8988T (cell line): ENCODE data around the gene DHRS7B.
"Not testable (repeated sequence)": the region's sequence is repeated elsewhere in the genome, so short reads cannot be mapped to it uniquely, and the experiment has no call there.

ENCODE experiments used
- DNase-seq: peaks from one replicate; pipeline ENCODE4 v3.0.0; 2011

DHRS7B gene

GRCh38 chr17:21108651-21109050 is 18.1 kb upstream of the DHRS7B start:
- no peak for DNase-seq

DNA sequence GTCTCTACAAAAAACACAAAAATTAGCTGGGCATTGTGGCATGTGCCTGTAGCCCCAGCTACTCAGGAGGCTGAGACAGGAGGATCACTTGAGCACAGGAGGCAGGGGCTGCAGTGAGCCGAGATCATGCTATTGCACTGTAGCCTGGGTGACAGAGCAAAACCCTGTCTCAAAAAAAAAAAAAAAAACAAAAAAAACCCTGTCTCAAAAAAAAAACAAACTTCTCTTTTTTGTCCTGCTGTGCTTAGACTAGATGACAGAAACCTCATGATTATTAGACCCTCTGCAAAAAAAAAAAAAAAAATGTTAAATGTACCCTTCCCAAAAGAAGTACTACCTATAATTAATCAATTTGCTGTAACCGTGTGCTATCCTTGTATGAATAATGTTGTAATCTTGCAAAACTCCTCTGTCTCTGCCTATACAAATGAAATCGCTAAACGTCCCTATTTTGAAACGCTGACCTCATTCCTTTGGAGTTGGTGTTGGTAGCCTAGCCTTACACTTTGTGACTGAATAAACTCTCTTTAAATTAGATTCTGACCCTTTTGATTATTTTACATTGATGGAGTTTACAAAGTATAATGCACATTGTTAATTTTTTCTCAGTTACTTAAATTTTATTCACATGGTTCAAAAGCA is 13.6 kb upstream of the DHRS7B start:
- no peak for DNase-seq

- DNase-seq, result no peak
Observed at GRCh38 chr17:21113716-21114115, 13.0 kb upstream of the DHRS7B start.

GRCh38 chr17:21114791-21115190 is 12.0 kb upstream of the DHRS7B start:
- DNase-seq, result not testable (repeated sequence)

DNA sequence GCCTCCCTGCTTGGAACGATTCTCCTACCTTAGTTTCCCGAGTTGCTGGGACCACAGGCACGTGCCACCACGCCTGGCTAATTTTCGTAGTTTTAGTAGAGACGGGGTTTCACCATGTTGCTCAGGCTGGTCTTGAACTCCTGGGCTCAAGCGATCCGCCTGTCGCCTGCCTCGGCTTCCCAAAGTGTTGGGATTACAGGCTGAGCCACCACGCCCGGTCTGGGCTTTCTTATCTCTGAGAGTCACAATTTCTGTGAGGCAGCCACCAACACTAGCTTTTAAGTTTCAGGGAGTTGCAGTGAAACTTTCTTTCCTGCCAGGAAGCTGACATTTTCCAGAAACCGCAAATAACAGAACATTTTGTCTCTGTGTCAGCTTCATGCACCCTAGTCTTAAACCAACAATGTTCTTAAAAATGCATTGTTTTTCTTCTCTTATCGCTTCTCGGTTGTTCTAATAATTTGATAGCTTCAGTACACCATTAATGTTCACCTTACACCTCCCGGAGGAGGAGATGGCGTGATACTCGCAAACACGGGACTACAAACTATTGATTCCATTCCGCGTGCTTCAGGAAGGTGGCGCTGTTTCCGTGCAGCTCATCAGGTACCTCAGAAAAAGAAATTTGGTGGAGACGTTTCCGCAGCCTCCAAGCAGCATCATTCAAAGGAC is 7.4 kb upstream of the DHRS7B start:
- peak; percentile 48 for DNase-seq

- no peak for DNase-seq
Observed at GRCh38 chr17:21119919-21120249, 6.9 kb upstream of the DHRS7B start.

GRCh38 chr17:21124086-21124485 is 2.7 kb upstream of the DHRS7B start:
- DNase-seq, result no peak

- DNase-seq, result not testable (repeated sequence)
Observed at GRCh38 chr17:21124517-21124916, 2.2 kb upstream of the DHRS7B start.

DNA sequence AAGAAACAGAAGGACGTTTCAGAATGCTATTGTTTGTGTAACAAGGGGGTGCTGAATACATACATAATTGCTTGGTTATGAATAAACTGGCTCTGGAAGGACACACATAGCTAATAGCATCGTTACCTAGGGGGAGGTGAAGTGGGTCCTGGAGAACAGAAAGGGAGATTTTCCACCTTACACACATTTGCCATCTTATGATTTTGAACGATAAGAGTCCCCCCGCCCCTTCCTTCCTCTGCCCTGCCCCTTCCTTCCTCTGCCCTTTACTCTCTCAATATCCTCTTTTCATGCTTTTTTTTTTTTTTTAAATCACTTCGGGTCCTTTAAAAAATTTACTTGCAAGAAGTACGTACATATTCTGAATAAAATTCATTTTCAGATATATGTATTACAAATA is 902 bp upstream of the DHRS7B start:
- DNase-seq, result no peak

DNA sequence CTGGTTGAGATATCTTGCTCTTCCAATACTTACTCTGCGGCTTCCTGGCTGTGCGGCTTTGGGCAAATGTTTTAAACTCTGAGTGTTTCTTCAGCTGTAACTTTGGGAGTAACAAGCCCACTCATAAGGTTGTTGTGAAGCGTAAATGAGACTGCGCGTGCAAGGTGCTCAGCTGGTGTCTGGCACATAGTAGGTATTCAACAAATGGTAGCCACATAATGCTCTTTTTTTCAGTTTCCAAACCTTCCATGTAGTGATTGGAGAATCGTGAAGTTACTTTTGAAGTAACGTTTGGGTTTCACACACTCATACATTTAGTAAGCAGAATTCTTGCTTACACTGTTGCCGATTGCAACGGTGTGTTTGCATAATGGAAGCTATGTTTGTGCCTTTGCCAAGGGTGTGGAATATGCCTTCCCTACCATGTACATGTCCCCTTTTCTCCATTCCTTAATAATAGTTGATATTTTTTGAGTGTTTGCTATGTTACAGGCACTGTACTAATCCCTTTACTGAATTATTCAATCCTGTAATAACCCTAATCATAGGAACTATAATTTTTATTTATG is 829 bp downstream of the DHRS7B start:
- no peak for DNase-seq

DNA sequence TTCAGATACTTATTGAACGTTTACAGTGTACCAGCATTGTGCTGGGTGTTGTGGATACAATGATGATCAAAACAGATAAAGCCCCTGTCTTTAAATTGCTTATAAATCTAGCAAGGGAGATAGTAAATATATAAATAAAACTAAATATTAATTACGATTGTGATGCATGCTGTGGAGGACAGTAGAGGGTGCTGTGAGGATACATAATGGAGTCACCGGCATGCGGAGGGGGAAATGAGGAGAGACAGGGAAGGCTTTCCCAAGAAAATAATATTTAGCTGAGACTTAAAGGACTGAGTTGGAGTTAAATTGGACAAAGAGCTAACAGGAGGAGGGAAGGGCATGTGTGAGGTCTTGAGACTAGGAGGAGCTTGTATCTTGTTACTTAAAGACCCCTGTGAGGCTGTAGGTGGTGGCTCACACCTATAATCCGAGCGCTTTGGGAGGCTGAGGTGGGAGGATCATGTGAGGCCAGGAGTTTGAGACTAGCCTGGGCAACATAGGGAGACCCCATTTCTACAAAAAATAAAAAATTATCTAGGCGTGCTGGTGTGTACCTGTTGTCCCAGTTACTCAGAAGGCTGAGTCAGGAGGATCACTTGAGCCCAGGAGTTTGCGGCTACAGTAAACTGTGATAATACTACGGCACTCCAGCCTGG is 2.4 kb downstream of the DHRS7B start:
- peak; percentile 14 for DNase-seq

DNA sequence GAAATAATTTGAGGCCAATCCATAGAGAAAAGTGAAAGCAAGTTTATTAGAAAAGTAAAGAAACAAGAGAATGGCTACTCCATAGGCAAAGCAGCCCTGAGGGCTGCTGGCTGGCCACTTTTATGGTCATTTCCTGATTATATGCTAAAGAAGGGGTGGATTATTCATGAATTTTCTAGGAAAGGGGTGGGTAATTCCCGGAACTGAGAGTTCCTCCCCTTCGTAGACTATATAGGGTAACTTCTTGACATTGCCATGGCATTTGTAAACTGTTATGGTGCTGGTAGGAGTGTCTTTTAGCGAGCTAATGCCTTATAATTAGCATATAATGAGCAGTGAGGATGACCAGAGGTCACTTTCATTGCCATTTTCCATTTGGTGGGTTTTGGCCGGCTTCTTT is 4.4 kb downstream of the DHRS7B start:
- DNase-seq, result no peak

GRCh38 chr17:21132428-21132827 is 5.7 kb downstream of the DHRS7B start:
- DNase-seq, result no peak

DNA sequence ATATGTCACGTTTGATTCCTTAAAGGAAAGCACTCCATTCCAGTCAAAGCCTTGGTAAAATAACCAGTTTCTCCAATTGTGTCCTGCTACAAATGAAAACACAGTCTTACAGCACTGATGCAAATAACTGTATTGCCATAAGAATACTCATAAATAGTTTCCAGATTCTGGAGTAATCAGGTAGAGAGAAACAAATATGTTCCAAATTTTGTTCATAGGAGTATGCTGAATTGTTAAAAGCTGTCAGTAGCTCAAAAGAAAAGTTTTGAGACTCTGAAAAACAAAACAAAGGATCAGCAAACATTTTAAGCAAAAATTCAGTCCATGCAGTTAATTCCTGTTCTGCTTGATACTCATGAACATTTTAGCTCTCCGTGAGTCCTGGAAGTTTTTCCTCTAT is 7.8 kb downstream of the DHRS7B start:
- no peak for DNase-seq

DNA sequence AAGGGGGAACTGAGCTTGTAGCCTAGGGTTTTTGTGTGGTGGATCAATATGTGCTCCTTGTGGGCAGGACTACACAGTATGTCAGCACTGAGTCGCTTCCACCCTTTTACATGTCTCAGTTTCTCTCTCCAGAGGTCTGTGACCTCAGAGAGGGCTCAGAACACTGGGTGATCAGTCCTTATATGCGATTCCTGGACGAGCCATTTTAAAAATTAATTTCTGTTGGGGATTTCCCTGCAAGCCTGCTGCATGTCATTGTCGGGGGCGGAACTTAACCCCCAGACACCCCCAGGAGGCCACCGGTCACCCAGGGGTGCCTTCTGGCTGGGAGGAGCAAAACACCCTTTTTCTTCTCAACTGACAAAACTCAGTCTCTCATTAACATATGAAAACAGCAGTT is 14.1 kb downstream of the DHRS7B start:
- no peak for DNase-seq

DNA sequence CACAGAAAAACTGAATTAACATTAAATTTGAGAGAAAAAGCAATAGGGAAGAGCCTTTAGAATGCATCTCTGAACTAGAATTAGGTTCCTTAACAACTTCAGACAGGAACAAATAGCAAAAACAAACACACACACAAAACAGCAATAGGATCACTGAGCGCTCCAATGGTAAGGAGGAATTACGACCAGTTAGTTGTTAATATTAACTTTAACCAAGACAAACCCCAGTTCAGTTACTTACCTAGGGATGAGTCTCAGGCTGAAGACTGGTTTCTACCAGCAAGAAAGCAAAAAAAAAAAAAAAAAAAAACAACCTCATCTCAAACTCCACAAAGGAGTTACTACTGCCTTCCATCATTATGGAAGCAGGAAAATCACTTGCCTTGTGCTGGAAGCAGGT is 14.6 kb downstream of the DHRS7B start:
- no peak for DNase-seq

DNA sequence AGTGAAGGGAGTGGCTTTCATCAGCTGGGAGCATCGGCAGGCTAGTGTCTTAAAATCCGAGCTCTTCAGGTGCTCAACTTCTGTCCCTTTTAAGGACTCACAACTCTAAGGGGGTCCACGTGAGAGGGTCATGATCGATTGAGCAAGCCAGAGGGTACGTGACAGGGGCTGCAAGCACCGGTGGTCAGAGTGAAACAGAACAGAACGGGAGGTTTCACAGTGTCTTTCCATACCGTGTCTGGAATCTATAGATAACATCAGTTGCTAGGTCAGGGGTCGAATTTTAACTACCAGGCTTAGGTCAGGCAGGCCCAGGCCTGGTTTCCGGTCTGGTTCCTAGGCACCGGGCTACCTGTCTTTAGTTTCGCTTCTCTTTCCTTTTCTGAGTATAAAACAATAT is 15.3 kb downstream of the DHRS7B start:
- not testable (repeated sequence) for DNase-seq

GRCh38 chr17:21143695-21144094 is 16.9 kb downstream of the DHRS7B start:
- DNase-seq, result no peak

DNA sequence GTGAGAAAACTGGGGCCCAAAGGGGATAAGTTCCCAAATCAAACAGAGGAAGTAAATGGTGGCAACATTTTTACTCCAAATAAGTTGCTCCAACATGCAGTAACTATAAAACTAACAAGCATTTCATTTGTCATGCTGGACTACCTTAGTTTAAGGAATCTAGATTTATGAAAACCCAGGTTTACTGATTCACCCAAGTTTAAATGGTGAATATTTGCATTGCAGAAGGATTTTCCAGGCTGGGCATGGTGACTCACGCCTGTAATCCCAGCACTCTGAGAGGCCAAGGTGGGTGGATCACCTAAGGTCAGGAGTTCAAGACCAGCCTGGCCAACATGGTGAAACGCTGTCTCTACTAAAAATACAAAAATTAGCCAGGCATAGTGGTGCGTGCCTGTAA is 17.5 kb downstream of the DHRS7B start:
- not testable (repeated sequence) for DNase-seq

DNA sequence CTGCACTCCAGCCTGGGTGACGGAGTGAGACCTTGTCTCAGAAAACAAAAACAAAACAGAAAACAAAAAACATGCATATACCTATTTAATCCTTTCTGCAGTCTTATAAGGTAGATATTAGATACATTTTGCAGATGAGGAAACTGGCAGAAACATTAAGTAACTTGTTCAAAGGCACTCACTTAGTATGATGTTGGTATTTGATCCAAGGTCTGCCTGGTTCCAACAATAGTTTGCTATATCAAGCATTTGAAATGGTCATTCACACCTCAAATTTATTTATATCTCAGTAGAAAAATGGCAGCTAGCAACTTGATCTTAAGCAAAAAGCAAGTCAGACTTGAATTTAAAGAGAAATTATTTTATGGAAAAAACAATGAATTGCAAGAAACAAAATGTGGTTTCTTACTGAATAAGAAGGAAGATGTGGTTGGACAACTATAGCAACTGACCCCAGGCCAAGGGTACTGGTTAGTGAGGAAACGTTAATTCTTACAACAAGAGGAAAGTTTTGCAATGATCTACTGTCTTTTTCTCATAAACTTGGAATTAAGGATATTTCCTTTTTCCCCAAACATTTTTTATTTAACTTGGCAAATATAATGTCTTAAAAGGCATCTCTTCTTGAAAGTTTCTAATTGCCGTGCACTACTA is 19.7 kb downstream of the DHRS7B start:
- no peak for DNase-seq

GRCh38 chr17:21149621-21150020 is 22.9 kb downstream of the DHRS7B start:
- DNase-seq, result no peak

DNA sequence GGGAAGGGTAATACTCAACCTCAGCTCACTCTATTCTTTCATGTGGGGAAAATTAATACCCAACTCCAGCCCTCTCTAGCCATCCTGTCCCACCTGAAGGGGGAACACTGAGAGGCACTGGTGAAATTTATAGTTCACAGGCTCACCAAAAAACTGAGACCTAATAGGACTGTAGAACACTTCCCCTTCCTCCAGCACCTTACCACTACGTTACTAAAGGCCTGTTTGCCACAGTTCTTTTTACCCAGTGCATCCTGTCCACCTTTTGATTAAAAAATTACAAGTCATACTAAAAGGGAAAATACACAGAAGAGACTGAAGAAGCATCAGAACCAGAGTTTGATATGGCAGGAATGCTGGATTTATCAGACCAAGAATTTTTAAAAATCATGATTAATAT is 26.0 kb downstream of the DHRS7B start:
- no peak for DNase-seq

DNA sequence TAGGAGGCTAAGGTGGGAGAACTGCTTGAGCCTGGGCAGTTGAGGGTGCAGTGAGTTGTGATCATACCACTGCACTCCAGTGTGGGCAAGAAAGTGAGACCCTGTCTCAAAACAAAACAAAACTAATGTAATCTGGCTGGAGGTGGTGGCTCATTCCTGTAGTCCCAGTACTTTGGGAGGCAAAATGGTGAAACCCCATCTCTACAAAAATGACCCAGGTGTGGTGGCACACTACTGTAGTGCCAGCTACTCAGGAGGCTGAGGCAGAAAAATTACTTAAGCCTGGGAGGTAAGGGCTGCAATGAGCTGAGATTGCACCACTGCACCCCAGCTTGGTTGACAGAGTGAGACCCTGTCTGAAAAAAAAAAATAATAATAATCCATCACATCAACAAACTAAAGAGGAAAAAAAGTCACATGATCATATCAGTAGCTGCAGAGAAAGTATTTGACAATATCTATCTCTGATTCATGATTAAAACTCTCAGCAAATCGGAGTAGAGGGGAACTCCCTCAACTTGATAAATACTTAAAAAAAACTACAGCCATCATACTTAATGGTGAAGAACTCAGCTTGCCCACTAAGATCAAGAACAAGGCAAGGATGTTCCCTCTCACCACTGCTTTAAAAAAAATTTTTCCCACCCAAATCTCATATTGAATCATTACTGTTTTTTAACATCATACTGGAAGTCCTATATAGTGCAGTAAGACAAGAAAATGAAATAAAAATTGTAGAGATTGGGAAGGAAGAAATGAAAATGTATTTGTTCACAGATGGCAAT is 31.0 kb downstream of the DHRS7B start:
- no peak for DNase-seq
